BLaER1 (cell line): ENCODE data around the gene FERMT1.
"Not testable (repeated sequence)": the region's sequence is repeated elsewhere in the genome, so short reads cannot be mapped to it uniquely, and the experiment has no call there.

Source experiments
- H3K27ac ChIP-seq: shearing (Covaris generic); formaldehyde crosslinking; 2 replicates; pipeline ENCODE4 v1.8.1; 2022
- H3K27me3 ChIP-seq: shearing (Covaris generic); formaldehyde crosslinking; 2 replicates; pipeline ENCODE4 v1.8.1; 2022
- H3K36me3 ChIP-seq: shearing (Covaris generic); formaldehyde crosslinking; 2 replicates; pipeline ENCODE4 v1.8.1; 2022
- H3K4me1 ChIP-seq: shearing (Covaris generic); formaldehyde crosslinking; 2 replicates; pipeline ENCODE4 v1.8.1; 2022
- H3K4me2 ChIP-seq: shearing (Covaris generic); formaldehyde crosslinking; 2 replicates; pipeline ENCODE4 v1.8.1; 2022
- H3K4me3 ChIP-seq: shearing (Covaris generic); formaldehyde crosslinking; 2 replicates; pipeline ENCODE4 v1.8.1; 2022
- H3K9ac ChIP-seq: shearing (Covaris generic); formaldehyde crosslinking; 2 replicates; pipeline ENCODE4 v1.8.1; 2022
- H3K9me3 ChIP-seq: shearing (Covaris generic); formaldehyde crosslinking; 2 replicates; pipeline ENCODE4 v1.8.1; 2022
- H4K20me1 ChIP-seq: shearing (Covaris generic); formaldehyde crosslinking; 2 replicates; pipeline ENCODE4 v1.8.1; 2022
- Cebpa-rat ChIP-seq: shearing (Covaris generic); IDR thresholded peaks from 2 replicates; pipeline ENCODE4 v1.8.1; 2022

The FERMT1 gene

DNA sequence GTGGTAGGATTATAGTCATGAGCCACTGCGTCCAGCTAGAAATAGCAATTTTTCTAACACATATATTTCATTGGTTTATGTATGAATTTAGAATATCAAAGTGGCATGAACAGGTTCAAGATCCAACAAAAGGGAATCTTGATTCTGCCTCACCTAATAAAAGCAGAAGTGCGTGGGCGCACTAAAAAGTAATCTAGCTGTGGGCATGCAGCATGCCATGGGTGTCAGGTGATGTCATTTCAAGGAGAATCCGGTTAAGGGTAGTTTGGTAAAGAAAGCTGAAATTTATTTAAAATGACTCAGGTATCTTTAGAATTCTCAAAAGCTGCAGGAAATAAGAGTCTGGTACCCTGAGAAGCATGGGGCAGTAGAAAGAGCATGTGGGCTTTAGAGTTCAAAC is 86.6 kb downstream of the FERMT1 start:
- Histone ChIP-seq H4K20me1 (peaks cover 26% of the 10 kb centered on the region), H3K4me1 (peaks cover 10% of the 10 kb centered on the region), H3K9ac (no peak overlapping the region), H3K9me3 (peaks cover 5% of the 10 kb centered on the region; the same call in 1 of the 2 replicates), H3K27me3 (no peaks in the 10 kb centered on the region), H3K36me3 (peaks cover 90% of the 10 kb centered on the region), H3K27ac (no peak overlapping the region), H3K4me3 (no peak overlapping the region), H3K4me2 (no peak overlapping the region)
- TF ChIP-seq Cebpa-rat = no peak

DNA sequence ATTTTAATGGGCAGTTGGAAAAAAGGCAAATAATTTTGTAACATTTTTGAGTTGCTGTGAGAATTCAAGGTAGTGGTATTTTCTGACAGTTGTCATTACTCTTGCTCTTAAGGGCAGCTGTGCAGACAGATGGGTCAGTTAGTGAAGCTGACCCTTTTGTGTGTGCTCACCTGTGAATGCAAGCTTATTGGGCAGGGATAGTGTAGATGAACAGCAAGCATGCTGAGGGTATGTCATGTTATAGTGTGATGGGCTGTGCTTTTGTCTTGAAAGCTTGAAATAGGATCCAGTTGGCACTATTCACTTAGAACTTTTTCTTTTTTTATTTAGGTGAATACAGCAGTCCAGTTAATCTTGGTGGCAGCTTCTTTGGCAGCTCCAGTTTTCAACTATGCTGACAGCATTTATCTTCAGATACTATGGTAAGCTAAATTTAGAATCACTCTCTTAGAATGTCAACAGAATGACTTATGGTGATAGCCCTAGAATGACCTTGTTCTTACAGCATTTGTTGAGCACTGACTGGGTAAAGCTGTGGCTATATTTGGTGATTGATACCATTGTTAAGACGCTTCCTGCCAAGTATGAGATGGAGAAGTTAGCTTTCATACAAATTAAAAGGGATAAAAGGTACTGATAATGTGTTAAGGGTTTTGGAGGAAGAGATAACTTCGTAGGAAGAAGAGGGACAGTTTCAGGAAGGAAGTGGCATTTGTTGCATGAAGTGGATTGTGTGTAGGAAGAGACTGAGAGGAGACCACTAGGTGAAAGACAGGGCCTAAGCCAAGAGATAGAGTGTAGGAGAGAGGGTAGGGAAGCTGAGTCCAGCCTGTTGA is 88.5 kb downstream of the FERMT1 start:
- no peak for TF ChIP-seq Cebpa-rat
- Histone ChIP-seq H3K27ac (no peak overlapping the region), H4K20me1 (peaks cover 38% of the 10 kb centered on the region), H3K4me2 (0 out of 2 replicates have a peak overlapping the region, but pooled peaks have one; percentile 1), H3K36me3 (peaks cover 83% of the 10 kb centered on the region), H3K9ac (no peak overlapping the region), H3K4me3 (no peak overlapping the region), H3K9me3 (no peaks in the 10 kb centered on the region), H3K27me3 (no peaks in the 10 kb centered on the region), H3K4me1 (peaks cover 10% of the 10 kb centered on the region)

- peaks cover 76% of the 10 kb centered on the region for H3K36me3 ChIP-seq
- not testable (repeated sequence) for H3K27me3 ChIP-seq
These were observed 89.9 kb downstream of the FERMT1 start for GRCh38 chr20:6032907-6033306.

GRCh38 chr20:6030453-6031080 is 92.3 kb downstream of the FERMT1 start:
- Histone ChIP-seq H3K4me1 (peaks cover 10% of the 10 kb centered on the region), H3K4me3 (no peak overlapping the region), H3K9ac (no peak overlapping the region), H3K36me3 (peaks cover 75% of the 10 kb centered on the region), H4K20me1 (peaks cover 38% of the 10 kb centered on the region), H3K27ac (no peak overlapping the region), H3K4me2 (no peak overlapping the region), H3K9me3 (peaks cover 5% of the 10 kb centered on the region), H3K27me3 (no peaks in the 10 kb centered on the region)
- TF ChIP-seq Cebpa-rat = no peak

More at GRCh38 chr20:6032907-6033306, 89.9 kb downstream of the FERMT1 start:
- H3K9me3 ChIP-seq, H3K4me2 ChIP-seq, H3K9ac ChIP-seq, H3K4me1 ChIP-seq, H3K27ac ChIP-seq, H3K4me3 ChIP-seq: not testable (repeated sequence)
- peaks cover 32% of the 10 kb centered on the region for H4K20me1 ChIP-seq

GRCh38 chr20:6029538-6029937 is 93.3 kb downstream of the FERMT1 start:
- TF ChIP-seq Cebpa-rat = no peak
- Histone ChIP-seq H3K4me2 (no peak overlapping the region), H3K4me1 (peaks cover 7% of the 10 kb centered on the region), H3K9me3 (peaks cover 16% of the 10 kb centered on the region), H3K4me3 (no peak overlapping the region), H3K36me3 (peaks cover 78% of the 10 kb centered on the region), H3K27ac (no peak overlapping the region), H3K9ac (no peak overlapping the region), H3K27me3 (no peaks in the 10 kb centered on the region), H4K20me1 (peaks cover 38% of the 10 kb centered on the region)

- Histone ChIP-seq H3K9me3 (peaks cover 23% of the 10 kb centered on the region), H3K4me3 (no peak overlapping the region), H3K4me2 (no peak overlapping the region), H3K4me1 (no peaks in the 10 kb centered on the region; the same call in 1 of the 2 replicates), H3K9ac (no peak overlapping the region), H4K20me1 (peaks cover 38% of the 10 kb centered on the region), H3K27ac (no peak overlapping the region), H3K36me3 (peaks cover 78% of the 10 kb centered on the region), H3K27me3 (no peaks in the 10 kb centered on the region)
- no peak for TF ChIP-seq Cebpa-rat
These were observed 94.0 kb downstream of the FERMT1 start for GRCh38 chr20:6028818-6029217.

DNA sequence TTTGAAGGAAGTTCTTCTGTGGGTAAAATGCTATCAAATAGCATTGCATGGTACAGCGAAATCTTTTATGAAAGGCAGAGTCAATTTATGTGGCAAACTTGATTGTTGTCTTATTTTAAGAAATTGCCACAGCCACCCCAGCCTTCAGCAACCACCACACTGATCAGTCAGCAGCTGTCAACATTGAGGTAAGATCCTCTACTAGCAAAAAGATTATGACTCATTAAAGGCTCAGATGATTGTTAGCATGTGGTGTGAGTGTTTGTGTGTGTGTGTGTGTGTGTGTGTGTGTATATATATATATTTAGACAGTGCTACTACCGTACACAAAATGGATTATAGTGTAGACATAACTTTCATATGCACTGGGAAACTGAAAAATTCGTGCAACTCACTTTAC is 96.8 kb downstream of the FERMT1 start:
- no peak overlapping the region for H3K27ac ChIP-seq
- no peak overlapping the region for H3K9ac ChIP-seq
- H3K9me3 ChIP-seq = peaks cover 43% of the 10 kb centered on the region
- peaks cover 80% of the 10 kb centered on the region for H3K36me3 ChIP-seq
- H4K20me1 ChIP-seq = peaks cover 33% of the 10 kb centered on the region
- no peak for TF ChIP-seq Cebpa-rat
- H3K27me3 ChIP-seq = no peaks in the 10 kb centered on the region
- no peak overlapping the region for H3K4me3 ChIP-seq
- no peaks in the 10 kb centered on the region for H3K4me1 ChIP-seq
- H3K4me2 ChIP-seq = no peak overlapping the region
